T-helper 2 cell treated with Interferon-gamma antibody and Interleukin-4, amounts not matched to agents 100 ng/mL and 5 ng/mL, for 36 hours (primary cell): Measurements from ENCODE around the gene TBC1D21. TPM values are rescaled to one million over a fixed set of nuclear protein-coding genes. Genes with fewer than 3 reads are reported as not detected.

ENCODE experiments used
- intact Hi-C: fragments of 100-400 bp; cut with micrococcal nuclease; formaldehyde crosslinking; loops from one replicate; pipeline ENCODE4 v1.15.1; 2023
- total RNA-seq: library from RNA; stranded (reverse); gene quantifications from 2 replicates; pipeline ENCODE4 v1.2.3, GENCODE V29; 2022

Gene TBC1D21
- total RNA-seq, 1 donor from 2014 or later, result not detected

DNA sequence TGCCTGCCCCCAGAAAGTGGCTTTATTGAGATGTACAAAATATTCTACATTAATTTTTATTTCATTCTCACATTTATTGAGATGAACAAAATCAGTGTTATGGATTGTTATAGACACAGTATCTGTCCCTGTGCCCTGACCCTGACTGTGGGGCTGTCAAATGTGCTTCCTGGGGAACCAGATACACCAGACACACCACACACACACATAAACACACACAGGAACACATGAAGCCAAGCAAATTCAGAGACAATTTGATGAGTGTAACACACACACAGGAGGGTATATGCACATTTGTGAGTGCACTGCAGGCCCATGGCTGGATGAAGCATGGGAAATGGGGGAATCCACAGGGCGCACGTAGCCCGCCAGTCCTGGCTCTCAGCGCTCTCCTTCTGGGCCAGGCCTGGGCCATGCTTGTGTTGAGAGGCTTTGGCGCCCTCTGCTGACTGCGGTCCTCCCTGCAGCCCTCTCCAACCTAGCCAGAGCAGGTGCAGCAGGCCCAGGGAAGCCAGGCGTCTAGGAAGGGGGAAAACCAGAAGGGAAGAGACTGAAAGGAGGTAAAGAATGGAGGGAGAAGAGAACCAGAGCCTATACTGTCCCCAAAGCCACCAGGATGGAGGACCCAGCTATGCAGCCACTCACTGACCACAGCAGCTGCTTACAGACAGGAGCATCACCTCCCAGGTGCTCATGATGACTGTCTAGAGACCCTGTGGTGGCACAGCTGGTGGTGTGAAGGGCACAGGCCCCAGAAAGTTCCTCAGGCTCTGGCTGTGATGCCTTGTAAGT lies 34.9 kb downstream of the TBC1D21 start:
- intact Hi-C loops, result loop anchor here (1.0 kb wide), 1 partner anchor 34 kb away; no protein-coding TSS in a partner anchor

DNA sequence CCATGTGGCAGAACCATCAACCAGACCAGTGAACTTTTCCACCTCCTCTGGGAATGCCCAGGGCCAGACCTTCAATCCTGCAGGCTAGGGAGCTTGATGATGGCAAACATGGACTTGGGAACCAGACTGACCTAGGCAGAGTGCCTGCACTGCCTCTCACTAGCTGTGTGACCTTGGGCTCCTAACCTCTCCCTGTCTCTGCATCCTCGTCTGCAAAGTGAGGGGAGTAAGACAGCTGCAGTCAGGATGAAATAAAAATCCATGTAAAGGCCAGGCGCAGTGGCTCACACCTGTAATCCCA lies 35.4 kb downstream of the TBC1D21 start:
- intact Hi-C loops, result loop anchor here (1.0 kb wide), 1 partner anchor 34 kb away; no protein-coding TSS in a partner anchor

DNA sequence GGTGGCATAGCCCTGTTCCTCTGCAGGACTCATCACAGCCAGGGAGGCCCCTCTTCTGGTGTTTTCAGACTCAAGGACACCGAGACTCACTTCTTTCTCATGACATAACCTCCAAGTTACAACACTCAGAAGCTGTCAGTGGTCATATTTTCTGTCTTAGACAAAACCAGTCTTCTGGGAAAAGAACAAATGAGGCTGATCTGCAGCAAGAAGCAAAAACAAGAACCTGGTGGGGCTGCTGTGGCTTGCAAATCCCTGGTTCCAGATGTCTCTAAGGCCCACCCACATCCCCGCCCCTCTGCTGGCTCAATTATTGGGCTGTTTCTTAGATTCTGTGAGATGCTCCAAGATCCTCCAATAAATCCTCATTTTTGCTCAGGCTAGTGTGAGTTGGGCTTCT lies 36.3 kb downstream of the TBC1D21 start:
- intact Hi-C loops, result no loop called here

- intact Hi-C loops, result no loop called here
These were observed 37.3 kb downstream of the TBC1D21 start for GRCh38 chr15:73910522-73911303.

- intact Hi-C loops, result no loop called here
These were observed 38.7 kb downstream of the TBC1D21 start for GRCh38 chr15:73912030-73912596.

GRCh38 chr15:73914145-73914544 lies 40.8 kb downstream of the TBC1D21 start:
- intact Hi-C loops, result no loop called here

GRCh38 chr15:73915082-73915481 lies 41.7 kb downstream of the TBC1D21 start:
- intact Hi-C loops, result no loop called here

GRCh38 chr15:73918784-73919183 lies 45.4 kb downstream of the TBC1D21 start:
- intact Hi-C loops, result no loop called here

DNA sequence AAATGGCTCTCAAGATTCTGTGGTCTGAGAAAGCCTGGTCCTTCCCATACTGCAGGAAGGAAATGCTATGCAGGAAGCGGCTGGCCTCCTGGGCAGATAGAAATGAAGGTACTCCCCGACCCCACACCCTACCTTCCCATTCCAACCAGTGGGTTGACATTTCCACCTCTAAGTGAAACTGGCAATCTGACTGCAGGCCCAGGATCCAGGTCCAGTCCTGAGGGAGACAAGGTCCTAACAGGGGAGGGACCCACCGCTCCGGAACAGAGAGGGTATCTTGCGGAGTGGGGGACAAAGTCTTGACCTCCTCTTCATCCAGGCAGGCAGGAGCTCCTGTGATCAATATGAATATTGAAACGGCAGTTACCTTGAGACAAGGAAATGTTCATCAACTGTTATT lies 46.3 kb downstream of the TBC1D21 start:
- intact Hi-C loops, result no loop called here

DNA sequence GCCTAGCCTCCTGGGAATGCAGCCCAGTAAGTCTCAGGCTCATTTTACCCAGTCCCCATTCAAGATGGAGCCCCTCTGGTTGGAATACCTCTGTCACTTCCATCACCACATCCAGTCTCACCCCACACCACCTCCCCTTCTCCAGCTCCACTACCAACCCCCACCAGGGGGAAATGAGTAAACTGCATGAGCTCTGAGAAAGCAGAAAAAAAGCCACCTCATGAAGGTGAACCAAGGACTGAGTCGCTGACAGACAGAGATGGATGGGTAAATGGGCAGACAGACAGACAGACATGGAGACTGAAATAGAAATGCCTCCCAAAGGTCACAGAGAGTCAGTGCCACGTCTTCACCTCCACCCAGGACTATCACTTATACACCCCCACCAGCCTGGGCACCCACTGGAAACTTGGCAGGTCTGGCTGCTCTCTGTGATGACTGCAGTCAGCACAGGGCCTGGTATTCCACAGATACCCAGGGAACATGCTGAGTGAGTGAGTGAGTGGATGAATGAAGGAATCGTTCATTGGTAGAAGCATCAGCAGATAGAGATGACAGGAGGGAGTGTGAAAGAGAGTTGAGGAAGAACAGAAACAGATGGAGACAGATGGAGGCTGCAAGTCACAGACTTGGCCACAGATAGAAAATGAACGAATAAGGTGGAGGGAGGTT lies 48.0 kb downstream of the TBC1D21 start:
- intact Hi-C loops, result no loop called here

- intact Hi-C loops, result no loop called here
These were observed 49.1 kb downstream of the TBC1D21 start for GRCh38 chr15:73922186-73923151.

- intact Hi-C loops, result no loop called here
These were observed 49.8 kb downstream of the TBC1D21 start for GRCh38 chr15:73923156-73923487.

DNA sequence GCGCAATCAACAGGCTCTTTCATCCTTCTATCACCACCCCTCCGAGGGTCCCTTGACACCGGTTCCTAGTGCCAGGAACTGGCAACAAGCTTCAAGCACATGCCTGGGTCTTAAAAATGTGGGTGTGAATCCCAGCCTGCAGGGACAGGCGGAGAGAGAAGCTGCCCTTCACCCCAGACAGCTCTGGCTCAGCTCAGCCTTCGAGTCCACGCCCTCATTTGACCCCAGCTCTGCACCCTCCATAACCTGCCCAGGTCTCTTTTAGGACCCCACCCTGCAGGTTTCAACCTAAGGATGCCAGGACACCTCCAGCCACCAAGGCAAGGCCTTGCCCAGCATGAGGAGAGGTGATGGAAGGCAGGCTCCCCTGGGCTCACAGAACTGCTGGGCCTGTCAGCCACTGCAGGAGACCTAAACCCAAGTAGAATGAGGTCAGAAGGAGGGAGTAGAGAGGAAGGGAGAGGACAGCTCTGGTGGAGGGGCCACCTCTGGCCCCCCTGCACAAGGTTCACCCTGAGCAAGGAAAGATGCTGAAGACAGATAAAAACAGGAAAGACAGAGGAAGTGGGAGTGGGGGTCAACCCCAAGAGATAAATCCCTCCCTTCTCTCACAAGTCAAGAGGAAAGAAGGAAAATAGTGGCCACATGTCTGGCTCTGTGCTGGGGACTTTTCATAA lies 50.3 kb downstream of the TBC1D21 start:
- intact Hi-C loops, result no loop called here

DNA sequence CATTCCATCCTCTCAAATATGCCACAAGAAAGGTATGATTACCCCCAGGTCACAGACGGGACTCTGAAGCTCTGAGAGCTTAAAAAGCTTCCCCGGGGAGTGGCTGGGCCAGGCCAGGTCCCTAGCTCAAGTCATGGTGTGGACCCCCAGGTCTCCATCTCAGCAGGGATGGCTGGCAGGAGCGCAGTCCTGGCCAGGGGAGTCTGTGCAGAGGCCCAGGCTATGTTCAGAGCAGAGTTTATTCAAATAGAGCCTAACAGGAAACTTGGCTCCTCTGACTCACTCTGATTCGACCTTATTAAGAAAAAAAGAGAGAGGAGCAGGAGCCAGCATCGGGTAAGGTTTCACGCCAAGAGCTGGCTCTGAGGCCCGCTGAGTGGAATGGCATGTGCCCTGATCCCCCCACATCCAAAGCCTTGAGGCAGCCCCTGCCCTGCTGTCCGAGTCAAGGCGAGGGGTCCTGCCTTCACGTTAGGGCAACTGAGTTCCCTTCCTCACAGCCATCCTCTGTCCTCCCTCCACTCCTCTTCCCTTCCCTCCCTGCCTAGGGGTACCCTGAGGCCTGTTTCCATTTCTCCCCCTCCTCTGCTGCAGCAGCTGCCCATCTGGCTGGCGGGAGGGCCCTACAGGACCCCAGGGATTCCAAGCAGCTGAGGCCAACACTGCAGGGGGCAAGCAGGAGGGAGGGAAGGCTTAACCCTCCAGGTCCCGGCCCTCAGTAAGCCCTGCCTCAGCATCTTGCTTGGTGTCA lies 51.0 kb downstream of the TBC1D21 start:
- intact Hi-C loops, result no loop called here

DNA sequence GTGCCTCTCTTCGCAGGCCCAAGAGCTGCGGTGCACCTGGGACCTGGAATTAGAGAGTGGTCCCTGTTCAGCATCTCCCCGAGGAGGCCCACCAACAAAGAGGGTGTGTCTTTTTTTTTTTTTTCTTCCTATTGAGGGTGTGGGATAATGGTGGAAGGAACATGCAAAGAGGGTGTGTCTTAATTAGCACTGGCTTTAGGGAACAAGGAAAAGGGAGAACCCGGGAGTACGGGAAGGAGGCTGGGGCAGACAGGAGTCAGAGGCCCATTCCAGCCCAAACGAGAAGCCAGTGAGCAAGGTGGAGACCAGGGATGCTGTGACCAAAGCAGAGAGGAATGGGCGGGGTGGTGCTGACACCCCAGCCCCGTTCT lies 52.5 kb downstream of the TBC1D21 start:
- intact Hi-C loops, result no loop called here

- intact Hi-C loops, result no loop called here
These were observed 53.0 kb downstream of the TBC1D21 start, which contains the start of gene LOXL1 for GRCh38 chr15:73926219-73927002. Gene LOXL1 (plus strand): TSS chr15:73926462. CDS start chr15:73926784, 322 bp downstream.

GRCh38 chr15:73927003-73927475 lies 53.7 kb downstream of the TBC1D21 start:
- intact Hi-C loops, result no loop called here

- intact Hi-C loops, result no loop called here
These were observed 54.3 kb downstream of the TBC1D21 start for GRCh38 chr15:73927476-73928240.
